ENCODE data around the gene CXCL3. TPM values are rescaled to one million over a fixed set of nuclear protein-coding genes. Genes with fewer than 3 reads are reported as not detected.

CXCL3 gene
- total RNA-seq, 1 donor from 2014 or later = 5.9 TPM

DNA sequence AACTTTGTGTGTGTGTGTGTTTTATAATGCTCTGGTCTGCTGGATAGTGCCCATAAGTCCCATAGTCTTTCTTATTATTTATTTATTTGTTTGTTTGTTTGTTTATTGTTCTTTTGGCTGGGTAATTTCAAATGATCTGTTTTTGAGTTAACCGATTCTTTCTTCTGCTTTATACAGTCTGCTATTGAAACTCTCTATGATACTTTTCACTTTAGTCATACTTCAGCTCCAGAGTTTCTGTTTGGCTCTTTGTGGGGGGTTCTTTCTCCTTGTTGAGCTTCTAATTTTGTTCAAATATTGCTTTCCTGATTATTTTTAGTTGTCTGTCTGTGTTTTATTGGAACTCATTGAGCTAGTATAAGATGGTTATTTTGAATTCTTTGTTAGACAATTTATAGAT, 10.0 kb downstream of the CXCL3 start:
- H3K4me3 Mint-ChIP-seq = no peak overlapping the region

DNA sequence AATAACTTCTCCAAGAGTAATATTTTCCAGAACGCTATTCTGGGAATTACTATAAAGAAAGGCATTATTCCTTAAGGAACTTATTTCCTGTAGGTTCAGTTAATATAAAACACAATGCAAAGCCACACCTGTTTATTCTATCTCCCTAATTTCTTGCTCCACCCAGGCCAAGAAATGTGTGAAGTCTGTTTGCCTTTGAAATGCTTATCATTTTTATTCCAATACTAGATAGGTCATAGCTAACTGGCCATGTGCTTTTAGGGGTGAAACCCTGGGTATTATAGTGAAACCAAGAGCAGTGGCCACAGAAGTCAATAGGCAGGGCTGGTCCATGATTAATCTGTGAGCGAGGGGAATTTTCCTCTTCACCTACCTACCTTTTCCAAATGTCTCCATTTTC, 14.8 kb downstream of the CXCL3 start:
- H3K27ac Mint-ChIP-seq = no peak overlapping the region
- H3K4me3 Mint-ChIP-seq = no peak overlapping the region
- DNase-seq (ENCODE audit: extremely low spot score, unreplicated experiment) = no peak
- H3K36me3 Mint-ChIP-seq = no peaks in the 10 kb centered on the region
- H3K9me3 Mint-ChIP-seq = no peaks in the 10 kb centered on the region
- no peaks in the 10 kb centered on the region for H3K27me3 Mint-ChIP-seq
- TF ChIP-seq, protein P1, sequence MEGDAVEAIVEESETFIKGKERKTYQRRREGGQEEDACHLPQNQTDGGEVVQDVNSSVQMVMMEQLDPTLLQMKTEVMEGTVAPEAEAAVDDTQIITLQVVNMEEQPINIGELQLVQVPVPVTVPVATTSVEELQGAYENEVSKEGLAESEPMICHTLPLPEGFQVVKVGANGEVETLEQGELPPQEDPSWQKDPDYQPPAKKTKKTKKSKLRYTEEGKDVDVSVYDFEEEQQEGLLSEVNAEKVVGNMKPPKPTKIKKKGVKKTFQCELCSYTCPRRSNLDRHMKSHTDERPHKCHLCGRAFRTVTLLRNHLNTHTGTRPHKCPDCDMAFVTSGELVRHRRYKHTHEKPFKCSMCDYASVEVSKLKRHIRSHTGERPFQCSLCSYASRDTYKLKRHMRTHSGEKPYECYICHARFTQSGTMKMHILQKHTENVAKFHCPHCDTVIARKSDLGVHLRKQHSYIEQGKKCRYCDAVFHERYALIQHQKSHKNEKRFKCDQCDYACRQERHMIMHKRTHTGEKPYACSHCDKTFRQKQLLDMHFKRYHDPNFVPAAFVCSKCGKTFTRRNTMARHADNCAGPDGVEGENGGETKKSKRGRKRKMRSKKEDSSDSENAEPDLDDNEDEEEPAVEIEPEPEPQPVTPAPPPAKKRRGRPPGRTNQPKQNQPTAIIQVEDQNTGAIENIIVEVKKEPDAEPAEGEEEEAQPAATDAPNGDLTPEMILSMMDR (conservative IDR thresholded peaks at IDR 0.05) = no peak
- H3K4me1 Mint-ChIP-seq (ENCODE audit: unreplicated experiment) = no peaks in the 10 kb centered on the region

More for the DNA sequence above, 10.0 kb downstream of the CXCL3 start:
- Mint-ChIP-seq H3K4me1 (ENCODE audit: unreplicated experiment) (no peaks in the 10 kb centered on the region), H3K36me3 (no peaks in the 10 kb centered on the region), H3K9me3 (no peaks in the 10 kb centered on the region), H3K27me3 (peaks cover 7% of the 10 kb centered on the region), H3K27ac (no peak overlapping the region)
- no peak for DNase-seq (ENCODE audit: extremely low spot score, unreplicated experiment)
- TF ChIP-seq, protein P1 (conservative IDR thresholded peaks at IDR 0.05) = no peak

DNA sequence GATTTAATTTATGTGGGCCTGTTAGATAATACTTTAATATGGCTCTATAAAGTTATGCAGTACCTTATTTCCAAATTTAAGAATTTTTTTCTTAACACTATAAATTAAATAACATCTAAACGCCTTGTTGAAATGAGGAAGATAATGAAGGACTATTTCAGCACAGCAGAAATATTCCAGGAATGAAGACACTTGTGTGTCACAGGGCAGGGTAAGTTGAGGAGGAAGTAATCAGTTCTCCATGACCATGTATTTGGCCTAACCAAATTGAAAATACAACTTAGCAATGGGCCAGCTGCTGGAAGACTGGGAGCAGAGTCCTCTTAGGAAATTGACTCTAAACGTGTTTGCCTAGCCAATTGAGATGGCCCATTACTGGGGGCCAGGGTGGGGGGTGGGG, 16.9 kb downstream of the CXCL3 start:
- Mint-ChIP-seq H3K36me3 (no peaks in the 10 kb centered on the region), H3K27ac (no peak overlapping the region), H3K27me3 (no peaks in the 10 kb centered on the region), H3K4me3 (no peak overlapping the region), H3K9me3 (no peaks in the 10 kb centered on the region), H3K4me1 (ENCODE audit: unreplicated experiment) (no peaks in the 10 kb centered on the region)
- DNase-seq (ENCODE audit: extremely low spot score, unreplicated experiment) = no peak
- TF ChIP-seq, protein P1 (conservative IDR thresholded peaks at IDR 0.05) = no peak

DNA sequence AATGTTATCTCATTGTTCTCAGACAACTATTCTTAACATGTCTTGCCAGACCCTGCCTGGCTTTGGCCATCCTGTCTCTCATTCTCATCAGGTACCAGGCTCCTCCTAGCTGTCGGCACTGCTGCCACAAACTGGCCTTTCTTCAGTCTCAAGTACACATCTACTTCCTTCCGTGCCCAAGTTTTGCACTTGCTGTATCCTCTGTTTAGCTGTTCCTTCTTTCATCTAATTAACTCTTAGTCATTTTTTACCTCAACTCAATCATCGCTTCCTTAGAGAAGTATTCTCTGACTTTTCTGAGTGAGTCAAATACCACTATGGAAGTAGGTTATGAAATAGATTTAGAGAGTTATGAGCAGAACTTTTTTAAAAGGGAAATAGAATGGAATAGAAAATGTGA, 19.7 kb downstream of the CXCL3 start:
- TF ChIP-seq, protein P1 (conservative IDR thresholded peaks at IDR 0.05) = no peak
- Mint-ChIP-seq H3K9me3 (no peaks in the 10 kb centered on the region), H3K27me3 (no peaks in the 10 kb centered on the region), H3K4me1 (ENCODE audit: unreplicated experiment) (no peaks in the 10 kb centered on the region), H3K36me3 (no peaks in the 10 kb centered on the region), H3K27ac (no peak overlapping the region), H3K4me3 (no peak overlapping the region)
- DNase-seq (ENCODE audit: extremely low spot score, unreplicated experiment) = no peak

DNA sequence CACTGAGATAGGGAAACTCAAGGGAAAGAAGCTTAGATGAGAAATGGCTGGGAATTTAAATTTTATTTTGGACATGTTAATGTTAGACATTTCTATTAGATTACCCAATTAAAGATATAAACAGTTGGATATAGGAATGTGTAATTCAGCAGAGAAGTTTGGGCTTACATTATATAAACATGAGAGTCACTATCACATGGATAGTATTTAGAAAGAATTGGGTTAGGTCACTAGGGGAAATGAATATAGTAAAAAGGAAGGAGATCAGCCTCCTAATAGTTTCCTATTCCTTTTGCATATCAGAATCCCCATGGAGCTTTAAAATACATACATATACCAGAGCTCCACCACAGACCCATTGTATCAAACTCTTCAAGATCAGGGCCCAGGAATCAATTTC, 20.4 kb downstream of the CXCL3 start:
- Mint-ChIP-seq H3K27me3 (no peaks in the 10 kb centered on the region), H3K36me3 (no peaks in the 10 kb centered on the region), H3K27ac (no peak overlapping the region), H3K4me3 (no peak overlapping the region), H3K9me3 (no peaks in the 10 kb centered on the region), H3K4me1 (ENCODE audit: unreplicated experiment) (no peaks in the 10 kb centered on the region)
- TF ChIP-seq, protein P1 (conservative IDR thresholded peaks at IDR 0.05) = no peak
- no peak for DNase-seq (ENCODE audit: extremely low spot score, unreplicated experiment)

DNA sequence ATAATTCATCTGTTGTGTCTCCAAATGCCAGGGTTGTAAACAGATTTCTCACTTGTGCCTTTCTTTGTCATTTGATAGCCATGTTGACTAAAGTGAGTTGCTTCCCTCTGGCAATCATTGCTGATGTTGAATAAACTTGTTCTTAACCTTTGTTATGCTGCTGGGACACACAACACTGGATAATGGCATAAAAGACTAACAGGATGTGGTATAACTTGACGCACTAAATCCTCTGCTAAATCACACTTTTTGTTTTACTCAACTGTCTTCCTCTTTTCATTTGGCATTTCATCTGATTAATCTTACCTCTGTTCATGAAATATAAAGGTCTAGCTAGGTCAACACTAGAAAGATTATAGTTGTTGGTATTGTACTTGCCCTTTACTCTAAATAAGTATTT, 22.4 kb downstream of the CXCL3 start:
- TF ChIP-seq, protein P1 (conservative IDR thresholded peaks at IDR 0.05) = no peak
- DNase-seq (ENCODE audit: extremely low spot score, unreplicated experiment) = no peak
- Mint-ChIP-seq H3K36me3 (no peaks in the 10 kb centered on the region), H3K4me3 (no peak overlapping the region), H3K27ac (no peak overlapping the region), H3K4me1 (ENCODE audit: unreplicated experiment) (no peaks in the 10 kb centered on the region), H3K9me3 (no peaks in the 10 kb centered on the region), H3K27me3 (no peaks in the 10 kb centered on the region)

All from type B pancreatic cell (in vitro differentiated cells).